Fibroblast of lung (primary cell): ENCODE measurements around the gene RNGTT.

Experiments
- CTCF ChIP-seq, 2 donors: IDR thresholded peaks in 1 of 2; conservative IDR thresholded peaks in 1 of 2; 1 replicate in 1 of 2; 2 replicates in 1 of 2; pipeline ENCODE4 v1.5.1; 2011 to 2012; ENCODE audit warnings: low read length in 2 of 2, control low read depth in 1 of 2, inconsistent platforms in 1 of 2, low read depth in 1 of 2, mild to moderate bottlenecking in 1 of 2
- EZH2 ChIP-seq: IDR thresholded peaks from 2 replicates; pipeline ENCODE4 v1.5.1; 2012; ENCODE audit warnings: low read length, control low read depth, mild to moderate bottlenecking; ENCODE audit errors: missing control alignments

- no peak for TF ChIP-seq CTCF (conservative IDR thresholded peaks at IDR 0.05 in 1 of 2, IDR thresholded peaks at IDR 0.05 in 1 of 2; ENCODE audit: low read depth in 1 of 2, low read length in 2 of 2)
- no peak for TF ChIP-seq EZH2
Observed at GRCh38 chr6:88662163-88662580, 301.2 kb downstream of the RNGTT start.
